Activated CD4-positive, alpha-beta T cell treated with anti-CD3 and anti-CD28 coated beads, Interleukin-2, Interleukin-4, amounts not matched to agents 100 ng/mL and 50 ng/mL, durations not matched to agents 16 hours and 8 hours (primary cell): ENCODE data around the gene CDC42BPG.
"Not testable (repeated sequence)": the region's sequence is repeated elsewhere in the genome, so short reads cannot be mapped to it uniquely, and the experiment has no call there.

Experiments used
- DNase-seq: peaks from one replicate; pipeline ENCODE4 v3.0.0-alpha.2; 2020; ENCODE audit warnings: low spot score

CDC42BPG gene

DNA sequence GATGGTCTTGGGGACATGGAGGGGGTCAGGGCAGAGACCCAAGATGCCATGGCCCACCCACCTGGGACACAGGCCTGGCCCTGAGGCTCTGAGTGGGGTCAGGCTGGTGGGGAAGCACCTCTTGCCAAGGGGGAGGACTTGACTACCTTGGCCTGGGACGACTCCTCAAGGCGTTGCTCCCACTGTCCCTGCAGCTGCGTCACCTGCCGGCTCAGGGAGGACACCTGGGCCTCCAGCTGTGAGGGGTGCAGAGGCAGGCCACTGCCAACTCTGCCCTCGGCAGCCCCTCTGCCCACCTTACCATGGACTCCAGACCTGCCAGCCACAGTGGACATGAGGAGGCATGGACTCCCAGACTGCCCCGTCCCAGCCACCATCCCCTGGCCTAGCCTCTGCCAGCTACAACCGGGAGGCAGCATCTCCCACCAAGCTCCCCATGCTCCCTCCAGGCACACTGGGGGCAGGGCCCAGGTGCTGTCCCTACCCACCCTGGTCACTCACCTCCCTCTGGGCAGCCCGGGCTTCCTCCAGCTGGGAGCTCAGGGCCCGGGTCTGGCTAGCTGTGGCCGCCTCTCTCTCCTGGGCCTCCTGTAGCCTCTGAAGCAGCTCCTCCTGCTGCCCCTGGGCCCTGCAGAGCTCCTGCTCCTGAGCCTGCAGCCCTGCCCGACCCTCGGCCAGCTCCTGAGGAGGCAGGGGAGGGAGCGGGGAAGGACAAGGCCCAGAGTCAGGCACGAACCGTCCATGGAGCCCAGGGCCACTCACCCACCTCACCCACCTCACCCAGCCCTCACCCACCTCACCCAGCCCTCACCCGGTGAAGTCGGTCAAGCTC, 8.6 kb downstream of the CDC42BPG start:
- DNase-seq, result no peak

DNA sequence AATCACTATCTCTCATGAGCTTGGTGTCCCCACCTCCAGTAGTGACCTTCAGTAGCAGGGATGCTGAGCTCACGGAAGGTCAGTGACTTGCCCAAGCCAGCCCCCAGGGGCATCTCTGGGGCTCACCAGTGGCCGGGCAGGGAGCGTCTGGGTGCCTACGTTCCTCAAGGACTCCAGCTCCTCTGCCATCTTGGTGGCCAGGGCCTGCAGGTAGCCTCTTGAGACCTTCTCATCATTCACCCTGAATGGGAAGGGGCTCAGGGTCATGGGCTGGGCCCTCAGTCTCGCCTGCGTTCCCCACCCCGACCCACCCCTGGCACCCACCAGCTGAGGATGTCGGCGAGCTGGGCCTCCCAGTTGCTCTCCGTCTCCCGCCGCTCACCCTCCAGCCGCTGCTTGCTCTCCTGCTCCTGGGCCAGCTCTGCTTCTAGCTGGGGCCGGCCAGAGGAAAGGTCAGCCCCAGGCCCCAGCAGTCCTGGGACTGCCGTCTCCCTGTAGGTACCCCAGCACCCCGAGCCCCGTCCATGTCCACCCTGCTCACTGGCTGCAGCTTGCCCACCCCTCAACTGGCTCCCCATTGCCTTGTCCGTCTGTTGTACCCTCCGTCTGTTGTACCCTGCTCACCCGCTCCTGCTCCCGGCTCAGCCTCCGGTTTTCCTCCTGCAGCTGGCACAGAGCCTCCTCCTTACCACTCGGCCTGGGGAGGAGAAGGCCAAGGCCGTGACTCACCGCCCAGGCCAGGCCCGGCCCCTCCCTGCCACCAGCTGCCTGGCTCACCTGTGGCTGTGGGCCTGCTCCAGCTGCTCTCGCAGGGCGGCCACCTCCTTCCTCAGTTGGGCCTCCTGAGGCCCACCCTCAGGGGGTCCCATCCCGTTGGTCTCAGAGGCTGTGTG, 9.5 kb downstream of the CDC42BPG start:
- no peak for DNase-seq

DNA sequence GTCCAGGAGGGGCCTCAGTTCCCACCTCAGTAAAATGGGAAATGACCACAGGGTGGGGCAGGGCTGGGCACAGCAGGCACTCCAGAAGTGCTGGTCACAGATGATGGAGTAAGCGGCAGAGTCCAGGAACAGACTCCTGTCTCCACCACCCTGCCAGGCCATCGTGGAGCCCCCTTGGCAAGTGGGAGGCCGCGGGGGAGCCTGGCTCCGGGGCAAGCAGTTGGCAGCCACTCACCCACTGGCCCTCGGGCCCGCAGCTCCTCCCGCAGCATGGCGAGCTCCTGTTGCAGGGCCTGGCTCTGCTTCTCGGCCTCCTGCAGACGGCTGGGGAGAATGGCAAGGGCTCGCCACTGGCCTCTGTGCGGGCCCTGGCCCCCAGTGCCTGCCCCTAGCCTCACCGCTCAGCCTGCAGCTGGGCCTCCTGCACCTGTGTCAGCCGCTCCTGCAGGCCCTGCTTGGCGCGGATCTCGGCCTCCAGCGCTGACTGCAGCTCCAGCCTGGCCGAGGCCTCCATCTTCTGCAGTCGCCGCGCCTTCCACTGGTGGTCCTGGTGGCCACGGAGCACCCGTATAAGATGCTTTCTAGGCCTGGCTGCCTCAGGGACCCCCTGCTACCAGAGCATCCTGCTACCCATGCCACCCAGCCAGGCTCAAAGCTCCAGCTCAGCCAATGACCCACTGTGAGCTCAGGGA, 10.3 kb downstream of the CDC42BPG start:
- no peak for DNase-seq

DNA sequence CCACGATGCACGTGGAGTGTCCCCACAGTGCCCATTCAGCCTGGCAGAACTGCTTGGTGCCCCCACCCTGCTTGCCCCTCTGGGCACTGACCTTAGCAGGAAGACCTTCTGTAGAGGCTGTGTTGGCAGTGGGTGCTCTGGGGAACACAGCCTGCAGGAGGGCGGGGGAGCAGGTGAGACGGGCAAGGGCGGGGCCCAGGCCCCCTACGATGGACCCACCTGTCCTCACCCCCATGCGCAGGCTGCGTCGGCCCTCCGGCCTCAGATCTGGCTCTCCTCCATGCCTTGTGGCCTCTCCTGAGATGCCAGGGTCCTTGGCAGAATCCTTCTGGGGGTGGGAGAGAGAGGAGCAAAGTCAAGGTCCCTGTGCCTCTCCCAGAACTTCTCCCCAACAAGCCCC, 10.9 kb downstream of the CDC42BPG start:
- DNase-seq, result no peak

DNA sequence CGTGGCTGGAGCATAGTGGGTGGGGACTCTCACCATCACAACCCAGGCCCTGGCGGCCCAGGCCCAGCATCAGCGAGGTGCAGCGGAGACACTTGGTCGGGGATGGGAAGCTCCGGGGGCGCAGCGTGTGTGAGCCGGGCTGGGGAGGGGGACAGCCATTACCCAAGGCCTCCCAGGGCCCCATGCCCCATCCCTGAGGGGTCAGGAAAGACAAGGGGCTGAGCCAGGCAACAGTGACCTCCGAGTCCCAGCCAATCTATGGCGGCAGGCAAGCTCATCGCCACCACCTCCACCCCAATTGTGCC, 11.3 kb downstream of the CDC42BPG start:
- DNase-seq, result no peak

DNA sequence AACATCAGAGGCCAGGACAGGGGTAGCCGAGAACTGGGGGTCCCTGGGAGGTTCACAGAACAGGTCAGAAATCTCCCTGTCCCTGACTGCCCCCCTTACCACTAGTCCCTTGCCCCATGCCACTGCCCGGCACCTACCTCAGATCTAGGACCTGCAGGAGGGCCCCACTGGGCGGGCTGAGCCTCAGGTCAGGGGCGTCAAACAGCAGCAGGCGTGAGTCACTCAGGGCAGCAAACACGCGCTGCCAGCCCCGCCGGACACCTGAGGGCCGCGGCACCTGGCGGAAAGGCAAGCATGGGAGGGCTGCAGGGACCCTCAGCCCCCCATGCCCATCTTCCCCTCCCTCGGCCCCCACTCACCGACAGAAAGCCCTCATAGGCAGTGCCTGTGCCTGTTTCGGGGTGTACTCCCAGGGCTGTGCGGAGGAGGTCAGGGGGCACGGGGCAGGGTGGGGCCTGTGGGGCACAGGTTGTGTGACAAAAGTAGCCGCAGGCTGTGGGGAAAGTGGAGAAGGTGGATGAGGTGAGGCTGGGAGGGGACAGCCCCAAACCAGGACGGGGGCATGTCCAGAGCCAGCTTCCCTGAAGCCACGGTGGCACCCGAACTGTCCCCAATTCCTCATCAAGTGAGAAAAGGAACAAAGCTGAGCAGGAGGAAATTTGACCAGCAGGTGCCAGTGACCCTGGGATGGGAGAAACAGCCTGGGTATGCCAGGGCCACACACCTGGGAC, 11.8 kb downstream of the CDC42BPG start:
- DNase-seq, result no peak

DNA sequence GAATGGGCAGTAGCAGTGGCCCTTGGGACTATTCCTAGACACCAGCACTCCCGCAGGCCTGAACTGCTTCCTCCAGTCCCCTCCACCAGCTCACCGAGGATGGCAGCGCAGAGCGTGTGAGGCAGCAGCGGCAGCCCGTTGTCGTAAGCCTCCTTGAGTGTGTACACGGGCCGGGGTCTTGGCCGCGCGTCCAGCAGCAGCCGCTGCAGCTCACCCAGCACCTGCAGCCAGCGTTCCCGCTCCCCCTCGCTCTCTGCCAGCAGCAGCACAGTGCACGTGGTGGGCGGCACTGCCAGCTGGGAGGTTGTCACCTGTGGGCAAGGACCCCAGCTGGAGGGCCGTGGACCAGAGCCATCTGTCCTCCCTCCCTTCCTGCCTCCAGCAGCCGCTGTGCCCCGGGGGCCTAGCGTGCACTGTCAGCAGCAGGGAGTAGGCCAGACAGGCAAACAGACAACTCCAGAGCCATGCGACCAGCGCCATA, 13.0 kb downstream of the CDC42BPG start:
- no peak for DNase-seq

DNA sequence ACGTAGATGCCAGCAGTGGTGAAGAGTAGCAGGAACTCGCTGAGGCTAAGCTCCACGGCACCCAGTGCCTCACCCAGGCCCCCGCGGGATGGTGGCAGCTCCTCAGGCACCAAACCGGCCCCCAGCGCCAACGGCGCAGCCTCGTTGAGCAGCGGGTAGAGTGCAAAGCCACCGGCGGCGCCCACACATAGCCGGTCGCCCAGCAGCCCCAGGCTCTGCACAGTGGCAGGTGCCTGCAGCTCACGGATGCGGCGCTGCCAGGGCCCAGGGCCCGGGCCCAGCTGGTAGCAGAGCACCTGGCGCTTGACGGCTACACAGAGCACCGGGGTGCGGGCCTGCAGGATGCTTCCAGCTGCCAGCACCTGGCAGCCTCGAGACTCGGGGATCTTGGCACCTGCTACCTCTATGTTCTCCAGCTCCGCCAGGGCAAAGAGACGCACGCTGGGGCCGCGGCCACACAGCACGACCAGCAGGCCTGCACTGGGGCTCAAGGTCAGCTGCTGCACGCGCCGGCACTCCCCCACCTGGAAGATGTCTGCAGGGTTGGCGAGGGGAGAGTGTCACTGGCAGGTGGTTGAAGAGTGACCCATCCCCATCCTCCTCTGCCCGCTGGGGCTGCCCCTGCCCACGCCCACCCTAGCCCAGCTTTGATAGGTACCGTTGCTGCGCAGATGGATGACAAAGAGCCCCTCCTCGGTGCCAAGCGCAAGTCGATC, 14.8 kb downstream of the CDC42BPG start:
- DNase-seq, result no peak

DNA sequence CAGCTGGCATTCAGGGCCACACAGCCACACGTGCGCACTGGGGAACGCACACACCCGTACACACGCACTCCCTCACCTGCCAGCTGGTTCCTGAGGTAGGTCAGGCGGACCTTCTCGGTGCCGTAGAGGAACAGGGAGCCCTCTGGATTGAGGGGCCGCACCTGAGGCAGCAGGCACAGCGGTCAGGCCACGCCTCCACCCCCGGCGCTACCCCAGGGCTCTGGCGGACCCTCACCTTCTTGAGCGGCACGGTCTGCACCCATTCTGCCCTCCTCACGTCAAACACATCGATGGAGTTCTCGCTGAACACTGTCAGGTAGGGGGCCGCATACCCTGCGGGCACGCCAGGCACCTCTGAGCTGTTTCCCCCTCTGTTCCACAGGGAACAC, 17.0 kb downstream of the CDC42BPG start:
- DNase-seq, result no peak

DNA sequence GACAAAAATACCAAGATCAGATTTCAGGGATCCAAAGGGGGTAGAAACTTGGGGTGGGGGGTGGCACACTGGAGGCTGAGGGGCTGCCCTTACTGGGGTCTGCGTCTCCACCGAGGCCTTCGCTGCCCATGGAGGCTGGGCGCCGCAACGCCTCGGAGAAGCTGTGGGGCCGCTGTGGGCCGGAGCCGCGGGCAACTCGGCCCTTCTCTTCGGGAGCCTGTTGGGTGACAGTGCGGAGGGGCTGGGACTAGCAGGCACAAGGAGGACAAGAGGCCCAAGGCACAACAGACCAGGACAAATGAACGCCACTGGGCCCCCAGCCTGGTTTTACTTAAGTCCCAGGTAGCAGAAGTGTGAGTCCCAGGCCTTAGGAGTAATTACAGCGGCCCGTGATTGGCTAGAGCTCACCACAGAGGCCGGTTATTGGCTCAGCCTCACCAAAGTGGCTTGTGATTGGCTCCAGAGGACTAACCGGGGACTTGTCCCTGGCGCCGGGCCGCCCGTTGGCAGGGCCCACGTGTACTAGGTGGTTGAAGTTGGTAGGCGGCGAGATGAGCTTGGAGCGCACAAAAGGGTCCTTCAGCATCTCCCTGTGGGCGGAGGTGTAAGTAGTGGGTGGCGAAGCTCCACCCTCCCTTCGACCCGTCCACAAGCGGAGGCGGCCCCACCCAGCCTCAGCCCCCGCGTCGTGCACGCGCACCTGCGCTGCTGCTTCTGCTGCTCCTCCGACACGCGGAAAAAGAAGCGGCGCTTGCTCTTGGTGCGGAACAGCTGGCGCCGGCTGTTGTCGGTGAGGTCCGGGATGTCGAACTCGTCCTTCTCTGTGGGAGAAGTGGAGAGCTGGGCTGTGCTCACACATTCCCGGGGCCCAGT, 17.6 kb downstream of the CDC42BPG start:
- no peak for DNase-seq

DNA sequence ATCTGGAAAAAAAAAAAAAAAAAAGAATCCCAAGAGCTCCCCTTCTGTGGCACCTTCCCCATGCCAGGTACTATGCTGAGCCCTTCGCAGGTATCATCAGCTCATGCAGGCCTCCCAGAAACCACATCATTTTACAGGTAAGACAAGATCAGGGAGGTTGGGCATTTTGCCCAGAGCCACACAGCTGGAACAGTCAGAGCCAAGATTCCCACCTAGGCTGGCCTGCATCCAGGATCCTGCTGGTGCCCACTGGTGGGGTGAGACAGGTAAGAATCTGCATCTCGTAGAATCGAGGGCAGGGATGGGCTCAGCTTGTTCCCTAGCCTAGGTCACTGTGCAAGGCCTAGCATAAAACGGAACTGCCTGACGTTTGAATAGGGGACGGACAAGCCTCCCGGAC, 18.4 kb downstream of the CDC42BPG start:
- DNase-seq, result no peak

DNA sequence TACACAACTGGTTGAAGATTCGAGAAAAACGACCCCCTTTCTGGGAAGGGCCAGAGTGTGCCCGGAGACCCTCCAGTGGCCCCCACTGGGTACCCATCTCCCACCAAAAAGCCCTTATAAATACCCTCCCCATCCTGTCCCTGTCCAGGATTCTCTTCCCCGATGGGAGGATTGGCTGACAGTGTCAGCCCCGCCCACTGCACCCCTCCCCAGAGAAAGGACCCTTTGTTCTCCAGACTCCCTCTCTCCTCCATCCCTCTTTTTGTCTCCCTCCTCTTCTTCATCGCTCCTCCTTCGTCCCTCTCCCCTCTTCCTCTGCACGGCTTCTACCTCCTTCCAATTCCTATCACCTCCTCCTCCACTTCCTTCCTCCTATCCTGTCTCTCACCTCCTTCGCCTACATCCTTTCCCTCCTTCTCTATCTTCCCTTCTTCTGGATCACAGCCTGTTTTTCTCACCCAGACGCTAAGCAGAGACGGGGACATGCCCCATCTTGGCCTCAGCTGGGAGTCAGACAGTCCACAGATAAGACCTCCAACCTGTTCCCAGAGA, 20.8 kb downstream of the CDC42BPG start:
- DNase-seq, result no peak

DNA sequence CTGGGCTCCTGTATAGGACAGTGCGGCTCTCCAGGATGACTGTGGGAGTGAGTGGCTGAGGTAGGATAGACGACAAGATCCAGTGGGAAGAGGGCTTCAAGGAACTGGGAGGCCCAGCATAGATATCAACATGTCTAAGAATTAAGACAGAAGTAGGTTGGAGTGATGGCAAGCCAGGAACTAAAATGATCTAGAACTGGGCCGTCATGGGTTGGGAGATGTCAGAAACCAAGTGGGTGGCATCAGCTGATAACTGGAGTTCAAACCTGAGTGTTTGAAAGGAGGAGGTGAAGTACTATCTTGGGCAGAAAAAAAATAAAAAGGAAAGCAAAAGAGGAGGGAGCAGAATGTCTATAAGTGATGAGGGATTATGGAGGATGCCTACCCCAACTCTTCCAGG, 27.0 kb downstream of the CDC42BPG start:
- no peak for DNase-seq

DNA sequence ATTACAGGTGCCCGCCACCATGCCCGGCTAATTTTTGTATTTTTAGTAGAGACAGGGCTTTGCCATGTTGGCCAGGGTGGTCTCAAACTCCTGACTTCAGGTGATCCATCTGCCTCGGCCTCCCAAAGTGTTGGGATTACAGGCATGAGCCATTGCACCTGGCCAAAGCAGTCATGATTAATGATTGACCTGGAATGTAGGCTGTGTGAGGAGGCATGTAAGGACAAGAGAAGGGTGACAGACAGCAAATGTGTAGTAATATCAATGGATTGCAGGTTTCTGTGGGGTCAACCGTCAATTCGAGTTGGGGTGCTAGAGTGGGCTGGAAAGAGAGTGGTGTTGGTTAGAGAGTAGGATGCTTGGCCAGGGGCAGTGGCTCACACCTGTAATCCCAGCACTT, 29.0 kb downstream of the CDC42BPG start:
- DNase-seq, result not testable (repeated sequence)

DNA sequence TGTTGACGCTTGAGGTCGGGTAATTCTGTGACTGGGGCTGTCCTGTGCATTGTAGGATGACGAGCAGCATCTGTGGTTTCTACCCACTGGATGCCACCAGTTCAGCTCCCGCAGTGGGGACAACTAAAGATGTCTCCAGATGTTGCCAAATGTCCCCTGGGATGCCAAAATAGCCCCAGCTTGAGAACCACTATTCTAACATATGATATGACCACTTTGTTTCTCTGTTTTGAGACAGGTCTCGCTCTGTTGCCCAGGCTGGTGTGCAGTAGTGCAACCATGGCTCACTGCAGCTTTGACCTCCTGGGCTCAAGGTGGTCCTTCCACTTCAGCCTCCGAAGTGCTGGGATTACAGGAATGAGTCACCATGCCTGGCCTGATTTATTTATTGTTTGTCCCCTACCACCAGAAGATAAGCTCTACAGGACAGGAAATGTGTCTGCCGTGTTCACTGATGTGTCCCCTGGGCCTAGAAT, 29.7 kb downstream of the CDC42BPG start:
- DNase-seq, result no peak

DNA sequence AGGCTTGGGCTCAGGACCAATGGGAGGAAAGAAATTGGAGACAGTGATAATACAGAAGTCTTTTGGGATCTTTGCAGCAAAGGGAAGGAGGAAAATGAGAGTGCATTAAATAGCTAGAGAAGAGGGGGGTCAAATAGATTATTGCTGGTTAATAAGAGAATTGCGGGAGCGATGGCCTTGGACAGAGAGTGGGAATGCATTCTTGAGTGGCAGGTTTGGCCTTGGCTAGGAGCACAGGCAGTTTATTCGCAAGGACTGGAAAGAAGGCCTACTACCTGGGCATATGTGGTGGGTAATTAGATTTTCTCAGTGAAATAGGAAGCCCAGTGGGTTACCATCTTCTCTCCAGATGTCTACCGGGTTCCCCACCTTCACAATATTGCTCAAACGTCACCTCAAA, 30.6 kb downstream of the CDC42BPG start:
- DNase-seq, result no peak

DNA sequence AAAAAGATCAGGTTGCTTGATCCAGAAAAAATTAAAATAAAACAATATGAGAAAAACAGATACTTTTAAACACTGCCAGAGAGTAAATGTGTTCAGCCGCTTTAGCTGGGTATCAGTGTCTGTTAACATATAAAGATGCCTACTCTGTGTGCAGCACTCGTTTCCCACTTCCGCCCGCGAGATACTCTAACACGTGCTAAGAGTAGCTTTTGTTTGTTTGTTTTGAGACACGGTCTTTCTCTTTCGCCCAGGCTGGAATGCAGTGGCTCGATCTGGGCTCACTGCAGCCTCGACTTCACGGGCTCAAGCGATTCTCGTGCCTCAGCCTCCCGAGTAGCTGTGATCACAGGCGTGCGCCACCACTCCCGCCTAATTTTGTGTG, 33.6 kb downstream of the CDC42BPG start:
- peak; percentile 12 for DNase-seq

DNA sequence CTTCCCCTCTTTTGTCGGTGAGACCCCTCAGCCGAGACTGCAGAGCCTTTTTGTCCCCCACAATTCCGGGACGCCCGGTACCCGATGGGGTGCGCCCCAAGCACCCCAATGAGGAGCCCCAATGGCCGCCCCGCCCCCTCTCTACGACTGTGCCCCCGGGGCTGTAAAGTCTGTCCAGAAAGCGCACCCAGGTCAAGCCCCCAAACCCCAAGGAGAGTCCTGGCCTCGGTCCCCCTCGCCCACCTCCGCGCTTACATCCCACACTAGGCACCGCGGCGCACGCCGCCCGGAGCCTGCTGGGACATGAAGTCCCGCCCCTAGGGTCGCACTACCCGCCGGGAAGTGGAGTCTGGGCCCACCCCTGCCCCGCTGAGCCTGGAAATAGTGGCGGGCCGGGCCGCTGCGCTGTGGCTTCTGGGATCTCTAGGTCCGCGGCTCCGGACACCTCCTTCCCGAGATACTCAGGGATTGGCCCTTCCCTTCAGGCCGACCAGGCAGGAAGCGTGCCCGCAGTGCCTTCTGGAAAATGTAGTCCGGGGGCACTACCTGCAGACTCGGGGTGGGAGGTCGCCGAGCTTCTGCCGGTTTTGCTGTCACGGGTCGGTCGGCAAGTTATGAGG, 34.1 kb downstream of the CDC42BPG start, which contains the start of gene MEN1:
Gene MEN1, minus strand, starts transcription at position 281 of the 620 bp plus-strand sequence. CDS start 442 bp downstream, outside the sequence.
- DNase-seq, result peak; percentile 89

DNA sequence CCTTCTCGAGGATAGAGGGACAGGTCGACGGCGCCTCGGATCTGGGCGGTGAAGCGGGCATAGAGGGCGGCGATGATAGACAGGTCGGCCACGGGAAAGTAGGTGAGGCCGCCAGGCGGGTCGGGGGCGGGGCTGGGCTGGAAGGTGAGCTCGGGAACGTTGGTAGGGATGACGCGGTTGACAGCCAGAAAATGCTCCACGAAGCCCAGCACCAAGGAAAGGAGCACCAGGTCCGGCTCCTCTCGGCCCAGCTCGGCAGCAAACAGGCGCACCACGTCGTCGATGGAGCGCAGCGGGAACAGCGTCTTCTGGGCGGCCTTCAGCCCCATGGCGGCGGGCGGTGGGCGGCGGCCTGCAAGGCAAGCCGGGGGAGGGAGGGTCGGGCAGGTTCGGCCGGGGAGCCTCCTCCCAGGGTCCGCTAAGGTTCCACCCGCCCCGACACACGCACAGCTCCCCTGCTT, 34.6 kb downstream of the CDC42BPG start:
- peak; percentile 9 for DNase-seq
